HG03520 (cell line): Measurements from ENCODE around the gene CHCHD1.
A peak's percentile ranks its signal among the peaks of the same experiment; 100 is the strongest.
"Not testable (repeated sequence)": the region's sequence is repeated elsewhere in the genome, so short reads cannot be mapped to it uniquely, and the experiment has no call there.

Source experiments
- ATAC-seq: cut with Tn5 transposase; IDR thresholded peaks from one replicate; pipeline ENCODE4 v1.9.1; 2021; ENCODE audit warnings: mild to moderate bottlenecking, moderate library complexity; ENCODE audit not compliant: unreplicated experiment

Gene CHCHD1

GRCh38 chr10:73810358-73810734 is 28.5 kb downstream of the CHCHD1 start:
- no peak for ATAC-seq

- ATAC-seq, result peak; percentile 21
Measured at GRCh38 chr10:73810735-73811465, 29.1 kb downstream of the CHCHD1 start.

GRCh38 chr10:73812657-73813056 is 30.8 kb downstream of the CHCHD1 start:
- ATAC-seq, result no peak

- no peak for ATAC-seq
Measured at GRCh38 chr10:73813333-73813732, 31.5 kb downstream of the CHCHD1 start.

GRCh38 chr10:73814276-73814895 is 32.5 kb downstream of the CHCHD1 start:
- ATAC-seq, result no peak

GRCh38 chr10:73814896-73815718 is 33.3 kb downstream of the CHCHD1 start:
- no peak for ATAC-seq

- no peak for ATAC-seq
Measured at GRCh38 chr10:73815719-73816030, 33.8 kb downstream of the CHCHD1 start.

- no peak for ATAC-seq
Measured at GRCh38 chr10:73816917-73817729, 35.3 kb downstream of the CHCHD1 start.

- no peak for ATAC-seq
Measured at GRCh38 chr10:73817826-73818225, 36.0 kb downstream of the CHCHD1 start.

- ATAC-seq, result no peak
Measured at GRCh38 chr10:73818402-73818801, 36.6 kb downstream of the CHCHD1 start.

- no peak for ATAC-seq
Measured at GRCh38 chr10:73819081-73819480, 37.2 kb downstream of the CHCHD1 start.

GRCh38 chr10:73819513-73820093 is 37.8 kb downstream of the CHCHD1 start:
- ATAC-seq, result no peak

GRCh38 chr10:73823391-73823790 is 41.5 kb downstream of the CHCHD1 start:
- ATAC-seq, result no peak

- ATAC-seq, result no peak
Measured at GRCh38 chr10:73824146-73824725, 42.4 kb downstream of the CHCHD1 start.

GRCh38 chr10:73827346-73828089 is 45.7 kb downstream of the CHCHD1 start:
- no peak for ATAC-seq

- ATAC-seq, result no peak
Measured at GRCh38 chr10:73828161-73828560, 46.3 kb downstream of the CHCHD1 start.

GRCh38 chr10:73829090-73829489 is 47.2 kb downstream of the CHCHD1 start:
- ATAC-seq, result not testable (repeated sequence)
